ENCODE measurements around the gene MUL1. TPM values are rescaled to one million over a fixed set of nuclear protein-coding genes. Genes with fewer than 3 reads are reported as not detected.

Gene MUL1
- total and polyA plus RNA-seq, 9 of the 15 experiments (the other 6 are each of a cell fraction or from before 2014, with no cell fraction given): 10.4 to 32.9 (median 19.3) TPM

DNA sequence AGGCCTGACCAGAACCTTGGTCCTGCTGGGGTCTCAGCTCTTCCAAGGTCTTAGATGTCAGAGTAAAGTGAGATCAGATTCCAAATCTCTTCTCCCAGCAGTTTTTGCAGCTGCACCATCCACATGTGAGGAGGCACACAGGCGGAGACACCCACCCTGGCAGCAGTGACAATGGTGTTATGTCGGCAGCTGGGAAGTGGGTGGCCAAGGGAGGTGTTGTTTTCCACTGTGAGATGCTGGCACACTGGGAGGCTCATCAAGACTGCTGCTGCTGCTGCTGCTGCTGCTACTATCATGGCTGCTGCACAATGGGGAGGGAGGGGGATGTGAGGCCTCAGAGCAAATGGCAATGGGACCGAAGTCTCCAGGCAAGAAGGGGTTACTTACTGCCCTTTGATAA lies 45.6 kb downstream of the MUL1 start:
- CTCF ChIA-PET (ENCODE audit: low intra/inter-chr PET ratio): no interaction called here
- peaks cover 5% of the 10 kb centered on the region; the same call in 1 of the 2 replicates for H4K20me1 ChIP-seq (replicated peaks; ENCODE audit: control insufficient read depth, insufficient read depth, low read length)
- TF ChIP-seq CXXC5 (CRISPR knock-in tag; IDR thresholded peaks at IDR 0.05): no peak
- TF ChIP-seq, protein P1, sequence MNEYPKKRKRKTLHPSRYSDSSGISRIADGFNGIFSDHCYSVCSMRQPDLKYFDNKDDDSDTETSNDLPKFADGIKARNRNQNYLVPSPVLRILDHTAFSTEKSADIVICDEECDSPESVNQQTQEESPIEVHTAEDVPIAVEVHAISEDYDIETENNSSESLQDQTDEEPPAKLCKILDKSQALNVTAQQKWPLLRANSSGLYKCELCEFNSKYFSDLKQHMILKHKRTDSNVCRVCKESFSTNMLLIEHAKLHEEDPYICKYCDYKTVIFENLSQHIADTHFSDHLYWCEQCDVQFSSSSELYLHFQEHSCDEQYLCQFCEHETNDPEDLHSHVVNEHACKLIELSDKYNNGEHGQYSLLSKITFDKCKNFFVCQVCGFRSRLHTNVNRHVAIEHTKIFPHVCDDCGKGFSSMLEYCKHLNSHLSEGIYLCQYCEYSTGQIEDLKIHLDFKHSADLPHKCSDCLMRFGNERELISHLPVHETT (CRISPR knock-in tag; conservative IDR thresholded peaks at IDR 0.05 in 1 of 2, IDR thresholded peaks at IDR 0.05 in 1 of 2): no peak
- TF ChIP-seq, protein P2, sequence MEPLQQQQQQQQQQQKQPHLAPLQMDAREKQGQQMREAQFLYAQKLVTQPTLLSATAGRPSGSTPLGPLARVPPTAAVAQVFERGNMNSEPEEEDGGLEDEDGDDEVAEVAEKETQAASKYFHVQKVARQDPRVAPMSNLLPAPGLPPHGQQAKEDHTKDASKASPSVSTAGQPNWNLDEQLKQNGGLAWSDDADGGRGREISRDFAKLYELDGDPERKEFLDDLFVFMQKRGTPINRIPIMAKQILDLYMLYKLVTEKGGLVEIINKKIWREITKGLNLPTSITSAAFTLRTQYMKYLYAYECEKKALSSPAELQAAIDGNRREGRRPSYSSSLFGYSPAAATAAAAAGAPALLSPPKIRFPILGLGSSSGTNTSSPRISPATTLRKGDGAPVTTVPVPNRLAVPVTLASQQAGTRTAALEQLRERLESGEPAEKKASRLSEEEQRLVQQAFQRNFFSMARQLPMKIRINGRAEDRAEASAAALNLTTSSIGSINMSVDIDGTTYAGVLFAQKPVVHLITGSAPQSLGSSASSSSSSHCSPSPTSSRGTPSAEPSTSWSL (CRISPR knock-in tag; IDR thresholded peaks at IDR 0.05; ENCODE audit: borderline replicate concordance): no peak
- TF ChIP-seq FOXM1 (IDR thresholded peaks at IDR 0.05; ENCODE audit: low read depth): no peak
- TF ChIP-seq FOXM1 (CRISPR knock-in tag; IDR thresholded peaks at IDR 0.05; ENCODE audit: low read depth): no peak
- TF ChIP-seq BDP1 (IDR thresholded peaks at IDR 0.05; ENCODE audit: insufficient read depth, insufficient read length): no peak
- TF ChIP-seq ZBED1 (IDR thresholded peaks at IDR 0.05): no peak
- TF ChIP-seq KAT7 (CRISPR knock-in tag; IDR thresholded peaks at IDR 0.05; ENCODE audit: borderline replicate concordance): no peak
- no peak for TF ChIP-seq EZH2 (IDR thresholded peaks at IDR 0.05; ENCODE audit: borderline replicate concordance, low read depth, low read length)
- TF ChIP-seq, protein P3, sequence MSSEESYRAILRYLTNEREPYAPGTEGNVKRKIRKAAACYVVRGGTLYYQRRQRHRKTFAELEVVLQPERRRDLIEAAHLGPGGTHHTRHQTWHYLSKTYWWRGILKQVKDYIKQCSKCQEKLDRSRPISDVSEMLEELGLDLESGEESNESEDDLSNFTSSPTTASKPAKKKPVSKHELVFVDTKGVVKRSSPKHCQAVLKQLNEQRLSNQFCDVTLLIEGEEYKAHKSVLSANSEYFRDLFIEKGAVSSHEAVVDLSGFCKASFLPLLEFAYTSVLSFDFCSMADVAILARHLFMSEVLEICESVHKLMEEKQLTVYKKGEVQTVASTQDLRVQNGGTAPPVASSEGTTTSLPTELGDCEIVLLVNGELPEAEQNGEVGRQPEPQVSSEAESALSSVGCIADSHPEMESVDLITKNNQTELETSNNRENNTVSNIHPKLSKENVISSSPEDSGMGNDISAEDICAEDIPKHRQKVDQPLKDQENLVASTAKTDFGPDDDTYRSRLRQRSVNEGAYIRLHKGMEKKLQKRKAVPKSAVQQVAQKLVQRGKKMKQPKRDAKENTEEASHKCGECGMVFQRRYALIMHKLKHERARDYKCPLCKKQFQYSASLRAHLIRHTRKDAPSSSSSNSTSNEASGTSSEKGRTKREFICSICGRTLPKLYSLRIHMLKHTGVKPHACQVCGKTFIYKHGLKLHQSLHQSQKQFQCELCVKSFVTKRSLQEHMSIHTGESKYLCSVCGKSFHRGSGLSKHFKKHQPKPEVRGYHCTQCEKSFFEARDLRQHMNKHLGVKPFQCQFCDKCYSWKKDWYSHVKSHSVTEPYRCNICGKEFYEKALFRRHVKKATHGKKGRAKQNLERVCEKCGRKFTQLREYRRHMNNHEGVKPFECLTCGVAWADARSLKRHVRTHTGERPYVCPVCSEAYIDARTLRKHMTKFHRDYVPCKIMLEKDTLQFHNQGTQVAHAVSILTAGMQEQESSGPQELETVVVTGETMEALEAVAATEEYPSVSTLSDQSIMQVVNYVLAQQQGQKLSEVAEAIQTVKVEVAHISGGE (CRISPR knock-in tag; IDR thresholded peaks at IDR 0.05): no peak
- TF ChIP-seq ZNF785 (CRISPR knock-in tag; IDR thresholded peaks at IDR 0.05): no peak
- TF ChIP-seq ILK (tag; IDR thresholded peaks at IDR 0.05; ENCODE audit: borderline replicate concordance, low read depth): no peak
- H3K4me2 ChIP-seq (ENCODE audit: insufficient read depth, low read length): no peak overlapping the region
- H3K9ac ChIP-seq (ENCODE audit: insufficient read depth in 1 of 2, low read depth in 2 of 2, low read length in 2 of 2): no peak overlapping the region
- POLR2A ChIA-PET: interaction anchor here (0.5 to 0.8 kb wide), 2 partner anchors 9 to 856 kb away, joined by 3 to 4 read pairs; no protein-coding TSS in a partner anchor
- DNase-seq (ENCODE audit: extremely low read depth in 1 of 4, low spot score in 3 of 4) (no peak), FAIRE-seq (no peak), ATAC-seq (no peak)
- H3K4me3 ChIP-seq: no peak overlapping the region
- H3K79me2 ChIP-seq (ENCODE audit: control insufficient read depth, insufficient read depth, low read length): no peaks in the 10 kb centered on the region
- no peaks in the 10 kb centered on the region for H3K9me3 ChIP-seq (replicated peaks; ENCODE audit: control insufficient read depth, insufficient read depth, low read depth, low read length)
- no peaks in the 10 kb centered on the region for H3K4me1 ChIP-seq (replicated peaks in 1 of 2; ENCODE audit: control insufficient read depth in 2 of 2, insufficient read depth in 2 of 2, low read length in 2 of 2)
- H3K9me1 ChIP-seq (ENCODE audit: control insufficient read depth, insufficient read depth, low read length): no peaks in the 10 kb centered on the region
- H3K36me3 ChIP-seq (ENCODE audit: control insufficient read depth, insufficient read depth, low read length): no peaks in the 10 kb centered on the region
- H3K27ac ChIP-seq (ENCODE audit: extremely low read depth, low read depth, low read length): no peak overlapping the region
- intact Hi-C loops (cut with micrococcal nuclease) (no loop called here), in situ Hi-C loops (cut with MboI) (no loop called here)
- H3K27me3 ChIP-seq (ENCODE audit: control insufficient read depth in 2 of 2, insufficient read depth in 2 of 2, low read length in 2 of 2): peaks cover 5 to 21% of the 10 kb centered on the region in 2 experiments; a peak in 4 of 5 replicates
- no peak overlapping the region for H2AFZ ChIP-seq (ENCODE audit: low read depth, low read length)
- BruUV-seq (replicated peaks): no TSS peak
- 4% methylated on average over 3 of the region's 3 CpGs for WGBS (ENCODE audit: insufficient coverage, low coverage, missing lambda C conversion rate)
